H1 (cell line): ENCODE results near the gene KLRF1. TPM values are rescaled to one million over a fixed set of nuclear protein-coding genes. Genes with fewer than 3 reads are reported as not detected.

Experiments used
- CTCF ChIA-PET: fragments of 300-600 bp; sonication (Branson Sonifier 250); formaldehyde crosslinking; loops from one replicate; lab custom pipeline; 2021; ENCODE audit not compliant: partially characterized antibody; lab: Charles Lee
- POLR2A ChIA-PET: fragments of 300-600 bp; sonication (Branson Sonifier 250); formaldehyde crosslinking; loops from one replicate; lab custom pipeline; 2021; ENCODE audit warnings: inconsistent platforms; ENCODE audit not compliant: partially characterized antibody; lab: Charles Lee
- DNase-seq, 2 experiments: peaks; one replicate each; pipeline versions ENCODE4 v3.0.0 to v3.0.0-alpha.2; 2010 to 2022; ENCODE audit warnings: low spot score in 2 of 2, low read depth in 1 of 2, mixed read lengths in 1 of 2
- FAIRE-seq: peaks from 2 replicates; lab custom pipeline; 2011; peaks lifted over from hg19 to GRCh38; lab: Jason Lieb, UNC
- H2AFZ ChIP-seq: 2 replicates; pipeline ENCODE4 v1.8.1; 2012; ENCODE audit warnings: low read length, inconsistent platforms
- H2AK5ac ChIP-seq: 2 replicates; pipeline ENCODE4 v1.6.1; 2013; ENCODE audit warnings: low read depth, low read length
- H2BK120ac ChIP-seq: replicated peaks from 2 replicates; pipeline ENCODE3; 2013; ENCODE audit warnings: low read depth, low read length, inconsistent platforms
- H2BK12ac ChIP-seq: 2 replicates; pipeline ENCODE4 v1.6.1; 2013; ENCODE audit warnings: low read depth, low read length
- H2BK15ac ChIP-seq: 2 replicates; pipeline ENCODE4 v1.6.1; 2013; ENCODE audit warnings: low read length
- H2BK20ac ChIP-seq: 2 replicates; pipeline ENCODE4 v1.6.1; 2013; ENCODE audit warnings: low read length
- H2BK5ac ChIP-seq: 2 replicates; pipeline ENCODE4 v1.6.1; 2013; ENCODE audit warnings: low read depth, low read length
- H3K14ac ChIP-seq: 2 replicates; pipeline ENCODE4 v1.6.1; 2013; ENCODE audit warnings: inconsistent platforms; ENCODE audit not compliant: insufficient read length
- H3K18ac ChIP-seq: 2 replicates; pipeline ENCODE4 v1.6.1; 2013; ENCODE audit warnings: low read length; ENCODE audit errors: extremely low read depth
- H3K23ac ChIP-seq: 2 replicates; pipeline ENCODE4 v1.6.1; 2013; ENCODE audit warnings: inconsistent platforms; ENCODE audit not compliant: insufficient read length
- H3K23me2 ChIP-seq: 2 replicates; pipeline ENCODE4 v1.6.1; 2013; ENCODE audit warnings: low read depth, low read length
- H3K27ac ChIP-seq: 2 replicates; pipeline ENCODE4 v1.6.1; 2011; ENCODE audit warnings: low read depth, low read length, inconsistent platforms
- H3K27me3 ChIP-seq, 4 experiments: replicated peaks in 1 of 4; 1 replicate in 1 of 4; 2 replicates in 3 of 4; pipeline versions ENCODE4 v1.6.1 to v1.8.1; 2011 to 2013; ENCODE audit warnings: low read length in 3 of 4, mild to moderate bottlenecking in 3 of 4, inconsistent platforms in 2 of 4, mixed read lengths in 2 of 4, moderate library complexity in 1 of 4; ENCODE audit not compliant: control insufficient read depth in 3 of 4, insufficient read depth in 3 of 4; ENCODE audit errors: extremely low read depth in 1 of 4
- H3K36me3 ChIP-seq, 4 experiments: 2 replicates each; pipeline versions ENCODE4 v1.6.1 to v1.8.1; 2011 to 2013; ENCODE audit warnings: mild to moderate bottlenecking in 4 of 4, low read length in 3 of 4, moderate library complexity in 2 of 4, control low read depth in 1 of 4, inconsistent platforms in 1 of 4; ENCODE audit not compliant: insufficient read depth in 4 of 4, control insufficient read depth in 2 of 4
- H3K4ac ChIP-seq: replicated peaks from 2 replicates; pipeline ENCODE3; 2013; ENCODE audit warnings: low read length, low read depth, mixed read lengths, inconsistent platforms; ENCODE audit not compliant: insufficient read length
- H3K4me1 ChIP-seq, 4 experiments: replicated peaks in 1 of 4; 1 replicate in 1 of 4; 2 replicates in 3 of 4; pipeline versions ENCODE4 v1.6.1 to v1.8.1; 2011 to 2013; ENCODE audit warnings: low read length in 3 of 4, inconsistent platforms in 2 of 4, mixed read lengths in 1 of 4; ENCODE audit not compliant: insufficient read depth in 4 of 4, control insufficient read depth in 3 of 4
- H3K4me2 ChIP-seq, 2 experiments: 2 replicates each; pipeline versions ENCODE4 v1.6.1 to v1.8.1; 2011 to 2013; ENCODE audit warnings: low read depth in 2 of 2, low read length in 2 of 2, control low read depth in 1 of 2, inconsistent platforms in 1 of 2, mild to moderate bottlenecking in 1 of 2; ENCODE audit not compliant: insufficient read depth in 1 of 2
- H3K4me3 ChIP-seq, 4 experiments: fragments of 200-600, 300-600 bp in 1 of 4; sonication (generic), shearing (Covaris generic), sonication (Bioruptor Twin) in 1 of 4; 2 replicates each; pipeline versions ENCODE4 v1.5.1 to v1.8.1; 2011 to 2016; ENCODE audit warnings: low read length in 4 of 4, low read depth in 3 of 4, control low read depth in 2 of 4, inconsistent platforms in 2 of 4, mild to moderate bottlenecking in 2 of 4, mixed read lengths in 1 of 4, moderate library complexity in 1 of 4; ENCODE audit not compliant: insufficient read depth in 2 of 4; ENCODE audit errors: extremely low read depth in 1 of 4
- H3K56ac ChIP-seq: replicated peaks from 2 replicates; pipeline ENCODE3; 2013; ENCODE audit warnings: low read depth, mild to moderate bottlenecking, mixed read lengths, low read length, inconsistent platforms; ENCODE audit not compliant: insufficient read length
- H3K79me1 ChIP-seq: 2 replicates; pipeline ENCODE4 v1.6.1; 2013; ENCODE audit warnings: low read depth, low read length, control low read depth
- H3K79me2 ChIP-seq, 2 experiments: 2 replicates each; pipeline versions ENCODE4 v1.6.1 to v1.8.1; 2012 to 2013; ENCODE audit warnings: low read length in 2 of 2, mild to moderate bottlenecking in 2 of 2, inconsistent platforms in 1 of 2; ENCODE audit not compliant: insufficient read depth in 2 of 2, control insufficient read depth in 1 of 2
- H3K9ac ChIP-seq, 4 experiments: replicated peaks in 1 of 4; 1 replicate in 1 of 4; 2 replicates in 3 of 4; pipeline versions ENCODE4 v1.6.1 to v1.8.1; 2011 to 2013; ENCODE audit warnings: low read depth in 3 of 4, low read length in 3 of 4, control low read depth in 2 of 4, mild to moderate bottlenecking in 2 of 4, moderate library complexity in 2 of 4, inconsistent platforms in 1 of 4; ENCODE audit errors: extremely low read depth in 1 of 4
- H3K9me3 ChIP-seq, 2 experiments: 2 replicates each; pipeline versions ENCODE4 v1.6.1 to v1.8.1; 2012 to 2013; ENCODE audit warnings: mild to moderate bottlenecking in 2 of 2, moderate library complexity in 2 of 2, control low read depth in 1 of 2, inconsistent platforms in 1 of 2, low read depth in 1 of 2, low read length in 1 of 2, mixed read lengths in 1 of 2; ENCODE audit not compliant: insufficient read depth in 2 of 2
- H4K20me1 ChIP-seq, 2 experiments: replicated peaks in 1 of 2; 2 replicates each; pipeline versions ENCODE3 to v1.8.1; 2011 to 2013; ENCODE audit warnings: inconsistent platforms in 2 of 2, low read length in 2 of 2, mild to moderate bottlenecking in 1 of 2; ENCODE audit not compliant: insufficient read depth in 2 of 2, control insufficient read depth in 1 of 2
- H4K5ac ChIP-seq: 2 replicates; pipeline ENCODE4 v1.6.1; 2013; ENCODE audit warnings: low read length, low read depth, mixed read lengths, inconsistent platforms; ENCODE audit not compliant: insufficient read length
- H4K8ac ChIP-seq: 2 replicates; pipeline ENCODE4 v1.8.0; 2013; ENCODE audit warnings: mild to moderate bottlenecking, moderate library complexity, low read length, inconsistent platforms; ENCODE audit not compliant: insufficient read depth; ENCODE audit errors: extremely low read depth
- H4K91ac ChIP-seq: replicated peaks from 2 replicates; pipeline ENCODE3; 2013; ENCODE audit warnings: low read length, mixed read lengths, inconsistent platforms; ENCODE audit not compliant: insufficient read length
- ASH2L ChIP-seq: fragments of 200-600, 300-600 bp; sonication (generic); IDR thresholded peaks from one replicate; pipeline ENCODE4 v1.7.1; 2017; ENCODE audit warnings: low read length
- ATF2 ChIP-seq: IDR thresholded peaks from 2 replicates; pipeline ENCODE4 v1.6.1; 2012; ENCODE audit warnings: low read length, inconsistent platforms
- CHD1 ChIP-seq: IDR thresholded peaks from 2 replicates; pipeline ENCODE4 v1.6.1; 2012; ENCODE audit warnings: low read depth, low read length, improper control_type of control experiment
- E2F6 ChIP-seq: IDR thresholded peaks from 2 replicates; pipeline ENCODE4 v1.6.1; 2012; ENCODE audit warnings: inconsistent platforms
- KDM5A ChIP-seq: fragments of 200-600 bp; IDR thresholded peaks from 2 replicates; pipeline ENCODE4 v1.7.1; 2012; ENCODE audit warnings: mild to moderate bottlenecking, low read length, inconsistent platforms, mixed read lengths
- MAX ChIP-seq: IDR thresholded peaks from 2 replicates; pipeline ENCODE4 v1.6.1; 2012; ENCODE audit warnings: inconsistent platforms
- RAD21 ChIP-seq, 2 experiments: IDR thresholded peaks in 1 of 2; conservative IDR thresholded peaks in 1 of 2; 2 replicates each; pipeline ENCODE4 v1.6.1; 2011; ENCODE audit warnings: low read depth in 2 of 2, low read length in 2 of 2, improper control_type of control experiment in 1 of 2, inconsistent platforms in 1 of 2, mild to moderate bottlenecking in 1 of 2, moderate library complexity in 1 of 2
- RBBP5 ChIP-seq: IDR thresholded peaks from 2 replicates; pipeline ENCODE4 v1.7.1; 2012; ENCODE audit warnings: low read depth, mild to moderate bottlenecking, inconsistent platforms, low read length, moderate library complexity, borderline replicate concordance
- SIN3A ChIP-seq, 2 experiments: IDR thresholded peaks in 1 of 2; conservative IDR thresholded peaks in 1 of 2; 2 replicates each; pipeline ENCODE4 v1.6.1; 2011 to 2012; ENCODE audit warnings: low read length in 2 of 2, improper control_type of control experiment in 1 of 2, low read depth in 1 of 2, mild to moderate bottlenecking in 1 of 2
- SIRT6 ChIP-seq: IDR thresholded peaks from one replicate; pipeline ENCODE4 v1.7.1; 2012; ENCODE audit warnings: low read length, inconsistent platforms
- SP1 ChIP-seq: IDR thresholded peaks from 2 replicates; pipeline ENCODE4 v1.6.1; 2011; ENCODE audit warnings: low read depth, low read length
- SP2 ChIP-seq: IDR thresholded peaks from 2 replicates; pipeline ENCODE4 v1.6.1; 2012; ENCODE audit warnings: mild to moderate bottlenecking, low read length, inconsistent platforms
- WGBS, 2 experiments: shearing (Covaris generic) in 1 of 2; methylation state at CpG; one replicate each; pipeline versions ENCODE4 v1.1.6 to v1.1.7; 2013 to 2015; ENCODE audit warnings: low lambda C conversion rate in 2 of 2, mixed read lengths in 2 of 2, inconsistent platforms in 1 of 2, low coverage in 1 of 2, missing lambda C conversion rate in 1 of 2; ENCODE audit not compliant: insufficient replicate concordance in 2 of 2, insufficient coverage in 1 of 2, insufficient read length in 1 of 2; ENCODE audit errors: extremely low coverage in 1 of 2, missing lambda C conversion rate in 1 of 2; 5-methylcytosine and 5-hydroxymethylcytosine counted together
- polyA plus RNA-seq, 7 experiments: library from polyadenylated mRNA; depleted of rRNA in 3 of 7; stranded (reverse) in 5 of 7; unstranded in 2 of 7; fragments of >200 nt in 5 of 7; fragments of 200-250 nt in 2 of 7; gene quantifications; 1 replicate in 5 of 7; 2 replicates in 1 of 7; 4 replicates in 1 of 7; pipeline versions ENCODE4 v1.2.1 to v1.2.3, GENCODE V29; 2011 to 2013; ENCODE audit warnings: missing spikeins in 2 of 7, mixed read lengths in 2 of 7
- total RNA-seq: library from RNA; stranded (reverse); fragmentation: NEBNext Ultra II Directional; extraction: Animal tissue kit (Norgen Biotek cat#: 25700); gene quantifications from 2 replicates; pipeline ENCODE4 v1.2.1, GENCODE V29; 2021

Gene KLRF1
- total and polyA plus RNA-seq, 2 of the 8 experiments (the other 6 are each of a cell fraction or from before 2014, with no cell fraction given): not detected

- WGBS, 2 experiments: 63% methylated on average over 3 of the region's 3 CpGs; no CpG with 5 or more reads in 1 of the 2 experiments
- Histone ChIP-seq H3K27me3 (peaks cover 0 to 1% (median 0%) of the 10 kb centered on the region in 4 experiments; a peak in 1 of 7 replicates), H2BK20ac (no peak overlapping the region), H3K56ac (no peak overlapping the region), H4K5ac (no peak overlapping the region), H3K36me3 (no peaks in the 10 kb centered on the region), H3K4me1 (no peaks in the 10 kb centered on the region), H3K4me2 (no peak overlapping the region), H3K79me2 (no peaks in the 10 kb centered on the region), H3K14ac (no peak overlapping the region), H3K23ac (no peak overlapping the region), H3K9ac (no peak overlapping the region), H4K8ac (no peak overlapping the region), H3K4me3 (no peak overlapping the region), H2BK15ac (no peak overlapping the region), H3K9me3 (no peaks in the 10 kb centered on the region), H2AFZ (no peak overlapping the region), H2BK120ac (no peak overlapping the region), H4K20me1 (no peaks in the 10 kb centered on the region), H2BK12ac (no peak overlapping the region), H2AK5ac (no peak overlapping the region), H3K4ac (no peak overlapping the region), H4K91ac (no peak overlapping the region), H3K79me1 (no peaks in the 10 kb centered on the region), H3K27ac (no peak overlapping the region), H2BK5ac (no peak overlapping the region), H3K18ac (no peak overlapping the region), H3K23me2 (no peaks in the 10 kb centered on the region; the same call in 1 of the 2 replicates)
- CTCF ChIA-PET: interaction anchor here (1.3 kb wide), 1 partner anchor 81 kb away, joined by 3 read pairs; no protein-coding TSS in a partner anchor
- FAIRE-seq: no peak
- POLR2A ChIA-PET: no interaction called here
- no peak for DNase-seq
- TF ChIP-seq CHD1: no peak
- TF ChIP-seq SIRT6: no peak
- TF ChIP-seq KDM5A: no peak
- no peak for TF ChIP-seq SP1
- no peak for TF ChIP-seq SP2
- no peak for TF ChIP-seq E2F6
- TF ChIP-seq MAX: no peak
- no peak for TF ChIP-seq ASH2L
- no peak for TF ChIP-seq SIN3A (conservative IDR thresholded peaks at IDR 0.05 in 1 of 2, IDR thresholded peaks at IDR 0.05 in 1 of 2; ENCODE audit: low read depth in 1 of 2, low read length in 2 of 2)
- no peak for TF ChIP-seq RBBP5
- no peak for TF ChIP-seq ATF2
- TF ChIP-seq RAD21 (IDR thresholded peaks at IDR 0.05 in 1 of 2, conservative IDR thresholded peaks at IDR 0.05 in 1 of 2; ENCODE audit: low read depth in 2 of 2, low read length in 2 of 2): no peak
These were observed 4.4 kb downstream of the KLRF1 start for GRCh38 chr12:9831720-9832119.
